HG02571 (cell line): ENCODE results near the gene WIPF1.

Experiments used
- ATAC-seq: cut with Tn5 transposase; IDR thresholded peaks from one replicate; pipeline ENCODE4 v1.9.1; 2021; ENCODE audit warnings: mild to moderate bottlenecking, moderate library complexity; ENCODE audit not compliant: unreplicated experiment

The WIPF1 gene

GRCh38 chr2:174599310-174599921 is 1.8 kb upstream of the WIPF1 start:
- no peak for ATAC-seq

GRCh38 chr2:174597009-174597344 is 627 bp downstream of the WIPF1 start:
- ATAC-seq, result no peak

DNA sequence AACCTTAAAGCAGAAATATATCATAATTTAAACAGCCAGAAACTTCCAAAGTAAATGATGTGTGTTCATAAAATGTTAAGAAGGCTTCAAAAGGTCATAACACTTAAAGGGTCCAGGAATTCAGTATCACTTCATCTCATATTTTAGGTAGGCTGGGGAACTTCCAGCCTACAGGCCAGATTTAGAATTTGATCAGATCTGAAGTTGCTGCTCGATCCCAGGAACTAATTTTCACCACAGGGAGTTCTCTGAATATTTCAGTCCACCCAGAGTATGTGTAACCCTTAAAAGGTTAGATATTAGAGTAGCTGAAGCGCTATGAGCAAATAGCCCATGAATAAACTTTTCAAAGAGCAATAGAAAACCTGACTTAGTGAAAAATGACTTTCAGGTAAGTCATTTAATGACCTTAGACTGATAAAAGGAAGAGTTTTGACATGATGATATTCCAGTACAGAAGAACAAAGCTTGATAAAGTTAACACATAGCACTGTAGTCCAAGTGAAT is 1.7 kb downstream of the WIPF1 start:
- no peak for ATAC-seq

DNA sequence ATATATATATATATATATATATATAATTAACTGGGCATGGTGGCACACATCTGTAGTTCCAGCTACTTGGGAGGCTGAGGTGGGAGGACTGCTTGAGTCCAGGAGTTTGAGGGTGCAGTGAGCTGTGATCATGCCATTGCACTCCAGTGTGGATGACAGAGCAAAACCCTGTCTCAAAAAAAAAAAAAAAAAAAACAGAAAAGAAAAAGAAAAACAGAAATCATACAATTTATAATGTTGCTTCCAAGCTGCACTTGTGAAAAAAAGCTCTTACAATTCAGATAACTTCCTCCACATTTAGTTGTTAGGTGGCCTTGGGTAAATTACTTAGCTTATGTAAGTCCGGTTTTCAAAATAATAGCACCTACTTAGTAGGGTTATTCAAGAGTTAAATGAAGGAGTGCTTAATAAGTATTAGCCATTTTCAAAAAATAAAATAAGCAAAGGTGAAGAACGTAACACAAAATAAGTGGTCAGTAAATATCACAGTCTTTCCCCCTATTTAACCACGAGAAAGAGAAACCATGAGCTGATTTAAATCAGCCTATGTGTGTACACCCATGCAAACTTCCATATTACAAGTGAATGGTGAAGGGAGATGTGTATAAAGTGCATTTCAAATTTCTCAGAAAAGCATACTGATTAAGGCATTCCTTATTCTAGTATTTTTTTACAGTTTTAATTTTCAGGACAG is 2.3 kb downstream of the WIPF1 start:
- no peak for ATAC-seq

GRCh38 chr2:174594456-174594855 is 3.1 kb downstream of the WIPF1 start:
- no peak for ATAC-seq

DNA sequence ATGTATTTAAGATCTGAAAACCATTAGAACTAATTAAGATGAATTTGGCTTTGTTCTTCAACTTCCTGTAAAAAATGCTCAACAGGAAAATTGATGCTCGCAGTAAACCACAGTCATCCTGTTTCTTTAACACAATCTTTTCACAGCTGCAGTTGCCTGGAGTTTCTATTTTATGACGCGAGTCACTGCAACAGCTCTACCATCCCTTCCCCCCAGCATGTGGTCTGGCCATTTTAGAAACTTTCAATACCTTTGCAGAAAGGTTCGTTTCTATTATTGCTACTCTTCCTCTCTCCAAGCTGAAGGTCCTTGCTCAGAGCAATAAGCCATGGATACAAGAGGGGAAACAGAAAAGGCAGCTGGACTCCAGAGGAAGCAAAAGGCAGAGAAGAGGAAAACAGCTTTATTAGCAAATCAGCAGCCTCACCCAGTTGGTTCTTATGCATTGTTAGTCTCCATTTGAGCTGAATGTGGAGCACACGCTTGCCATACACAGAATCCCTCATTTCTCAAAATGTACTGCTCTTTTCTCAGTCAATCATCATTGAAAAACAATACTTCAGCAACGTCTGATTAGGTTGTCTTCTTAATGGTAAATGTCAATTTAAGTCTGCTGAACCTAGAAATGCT is 3.9 kb downstream of the WIPF1 start:
- ATAC-seq, result peak; percentile 65

DNA sequence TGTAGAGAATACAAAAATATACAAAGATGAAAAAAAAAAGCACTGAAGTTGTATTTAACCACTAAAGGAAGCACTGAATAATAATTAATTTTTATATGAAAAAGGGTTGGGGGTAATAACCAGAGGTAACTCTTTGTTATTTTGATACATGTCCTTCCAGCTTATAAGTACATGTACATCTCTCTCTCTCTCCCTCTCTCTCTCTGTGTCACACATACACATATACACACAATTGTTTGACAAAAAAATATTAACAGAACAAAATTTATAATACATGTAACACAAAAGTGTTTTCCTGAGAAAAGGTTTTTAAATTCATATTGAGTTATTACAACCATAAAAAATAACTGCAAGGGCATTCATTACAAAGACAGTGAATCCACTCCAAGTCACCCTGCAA is 4.6 kb downstream of the WIPF1 start:
- ATAC-seq, result no peak

DNA sequence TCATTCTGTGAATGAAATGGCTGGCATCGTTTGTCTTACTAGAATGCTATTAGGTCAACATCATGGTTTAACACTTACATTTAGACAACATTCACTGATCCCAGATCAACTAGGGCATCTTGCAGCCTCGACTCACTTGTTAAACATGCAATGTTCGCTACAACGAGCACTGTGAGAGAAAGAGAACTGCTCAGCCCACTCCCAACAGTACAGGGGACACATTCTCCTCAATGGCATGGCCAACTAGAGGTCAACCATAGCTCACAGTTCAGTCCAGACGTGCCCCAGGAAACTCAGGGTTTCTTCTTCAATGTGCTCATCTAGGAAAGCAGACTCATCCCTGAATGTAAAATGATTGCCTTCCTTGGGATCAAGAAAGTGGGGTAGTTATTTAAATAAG is 5.9 kb downstream of the WIPF1 start:
- ATAC-seq, result no peak

DNA sequence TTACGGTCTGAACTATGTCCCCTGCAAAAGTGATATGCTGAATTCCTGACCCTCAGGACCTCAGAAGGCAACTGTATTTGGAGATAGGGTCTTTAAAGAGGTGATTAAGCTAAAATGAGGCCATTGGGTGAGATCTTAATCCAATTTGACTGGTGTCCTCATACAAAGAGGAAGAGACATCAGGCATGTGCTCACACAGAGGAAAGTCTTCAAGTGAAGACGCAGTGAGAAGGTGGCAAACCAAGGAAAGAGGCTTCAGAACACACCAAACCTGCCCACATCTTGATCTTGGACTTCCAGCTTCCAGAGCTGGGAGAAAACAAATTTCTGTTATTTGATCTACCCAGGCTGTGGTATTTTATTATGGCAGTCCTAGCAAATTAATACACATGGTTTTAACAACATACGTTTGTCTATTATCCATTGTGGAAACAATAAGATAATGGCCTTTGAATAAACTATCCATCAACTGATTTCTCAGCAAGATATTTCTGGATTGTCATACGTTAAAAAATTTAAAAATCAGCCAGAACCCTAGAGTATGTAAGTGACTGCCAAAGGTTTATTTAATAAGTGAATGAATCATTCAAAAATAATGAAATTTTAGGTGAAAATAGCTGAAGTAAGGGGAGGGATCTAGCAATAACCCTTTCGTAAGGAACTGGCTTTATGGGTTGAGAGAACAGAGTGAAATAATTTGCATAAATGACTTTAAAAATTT is 6.5 kb downstream of the WIPF1 start:
- ATAC-seq, result no peak

- no peak for ATAC-seq
Observed at GRCh38 chr2:174590346-174590745, 7.3 kb downstream of the WIPF1 start.

DNA sequence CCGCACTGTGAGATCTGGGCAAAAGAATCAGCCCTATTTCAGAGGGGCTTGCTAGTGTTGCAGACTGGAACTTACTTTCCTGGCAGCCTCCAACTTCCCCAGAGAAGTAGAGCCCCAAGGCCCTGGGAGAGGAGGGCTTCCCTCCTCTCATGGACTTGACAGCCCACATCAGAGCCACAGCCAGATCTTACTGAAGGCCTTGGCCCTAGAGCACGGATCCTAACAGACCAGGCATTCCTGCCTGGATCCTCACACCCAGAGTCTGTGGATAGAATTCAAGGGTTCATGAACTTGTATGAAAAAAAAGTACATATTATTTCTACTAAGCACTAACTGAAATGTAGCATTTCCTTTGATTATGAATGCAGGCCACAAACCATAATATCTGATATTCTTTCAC is 8.3 kb downstream of the WIPF1 start:
- ATAC-seq, result no peak

- ATAC-seq, result no peak
Observed at GRCh38 chr2:174588463-174588862, 9.1 kb downstream of the WIPF1 start.

GRCh38 chr2:174587579-174587978 is 10.0 kb downstream of the WIPF1 start:
- no peak for ATAC-seq

- ATAC-seq, result no peak
Observed at GRCh38 chr2:174586418-174587295, 10.9 kb downstream of the WIPF1 start.

GRCh38 chr2:174585657-174586252 is 11.8 kb downstream of the WIPF1 start:
- ATAC-seq, result no peak

GRCh38 chr2:174585146-174585545 is 12.5 kb downstream of the WIPF1 start:
- ATAC-seq, result no peak

GRCh38 chr2:174581491-174581890 is 16.1 kb downstream of the WIPF1 start:
- no peak for ATAC-seq

- no peak for ATAC-seq
Observed at GRCh38 chr2:174580951-174581350, 16.7 kb downstream of the WIPF1 start.

DNA sequence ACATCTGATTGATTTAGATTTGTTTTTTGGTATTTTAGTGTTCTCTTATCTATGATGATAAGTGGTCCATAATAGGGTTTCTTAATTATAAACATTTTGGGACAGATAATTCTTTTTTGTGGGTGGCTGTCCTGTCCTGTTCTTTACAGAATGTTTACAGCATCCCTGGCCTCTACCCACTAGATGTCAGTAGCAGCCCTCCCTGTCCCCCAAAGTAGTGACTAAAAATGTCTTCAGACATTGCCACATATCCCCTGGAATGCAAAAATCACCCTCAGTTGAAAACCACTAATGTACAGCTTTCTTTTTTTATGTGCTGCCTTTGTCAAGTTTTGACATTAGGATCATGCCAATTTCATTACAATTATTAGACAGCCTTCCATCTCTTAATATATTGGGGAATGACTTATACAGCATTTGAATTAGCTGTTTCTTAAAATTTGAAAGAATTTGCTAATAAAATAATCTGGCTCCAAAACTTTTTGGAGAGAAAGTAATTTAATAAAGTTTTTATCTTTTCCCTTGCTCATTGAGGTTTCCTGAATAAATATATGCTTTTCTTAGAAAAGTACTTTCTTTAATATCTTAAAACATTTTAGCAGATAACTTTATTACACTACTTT is 19.5 kb downstream of the WIPF1 start:
- no peak for ATAC-seq
